Stomach (tissue), 9 donors: ENCODE data around the gene CFAP61. TPM values are rescaled to one million over a fixed set of nuclear protein-coding genes. Genes with fewer than 3 reads are reported as not detected.

ENCODE experiments used
- DNase-seq, 2 donors: peaks; one replicate each; pipeline versions ENCODE4 v3.0.0 to v3.0.0-alpha.2; 2013 to 2019
- H3K27ac ChIP-seq, 5 donors: fragments of 200-600 bp in 4 of 5; sonication (generic) in 4 of 5; one replicate each; pipeline ENCODE4 v1.5.1; 2013 to 2019; ENCODE audit warnings: mild to moderate bottlenecking in 1 of 5, moderate library complexity in 1 of 5
- H3K27me3 ChIP-seq, 3 donors: fragments of 200-600 bp; sonication (generic); one replicate each; pipeline ENCODE4 v1.5.1; 2017 to 2019; ENCODE audit warnings: mixed run types in 1 of 3
- H3K36me3 ChIP-seq, 4 donors: fragments of 200-600 bp; sonication (generic); 1 replicate in 3 of 4; 2 replicates in 1 of 4; pipeline ENCODE4 v1.5.1; 2016 to 2019
- H3K4me1 ChIP-seq, 4 donors: fragments of 200-600 bp; sonication (generic); one replicate each; pipeline ENCODE4 v1.5.1; 2016 to 2019
- H3K4me3 ChIP-seq, 4 donors: fragments of 200-600 bp; sonication (generic) in 3 of 4; one replicate each; pipeline ENCODE4 v1.5.1; 2016 to 2019; ENCODE audit warnings: mild to moderate bottlenecking in 1 of 4
- H3K9me3 ChIP-seq, 4 donors: fragments of 200-600 bp; sonication (generic); one replicate each; pipeline ENCODE4 v1.5.1; 2016 to 2019
- CTCF ChIP-seq, 7 experiments: fragments of 450-650 bp in 4 of 7; fragments of 200-600 bp in 3 of 7; sonication (generic) in 3 of 7; IDR thresholded peaks; one replicate each; pipeline ENCODE4 v1.5.1; 2016 to 2019; ENCODE audit warnings: antibody characterized with exemption in 7 of 7, control low read depth in 2 of 7, mild to moderate bottlenecking in 1 of 7
- EP300 ChIP-seq: sonication (generic); formaldehyde crosslinking; IDR thresholded peaks from one replicate; pipeline ENCODE4 v1.6.1; 2017; ENCODE audit warnings: antibody characterized with exemption
- POLR2A ChIP-seq, 4 donors: fragments of 450-650 bp; IDR thresholded peaks; one replicate each; pipeline ENCODE4 v1.6.1; 2016; ENCODE audit warnings: antibody characterized with exemption in 4 of 4, control low read depth in 2 of 4, mild to moderate bottlenecking in 1 of 4, moderate library complexity in 1 of 4
- POLR2AphosphoS5 ChIP-seq, 3 donors: sonication (generic); formaldehyde crosslinking; IDR thresholded peaks; one replicate each; pipeline ENCODE4 v1.6.1; 2016; ENCODE audit warnings: antibody characterized with exemption in 3 of 3
- WGBS, 5 donors: extraction: QIAGEN DNeasy Blood & Tissue Kit in 3 of 5; methylation state at CpG; one replicate each; pipeline versions ENCODE4 v1.1.5 to v1.1.7; 2013 to 2018; 5-methylcytosine and 5-hydroxymethylcytosine counted together
- intact Hi-C: fragments of 100-400 bp; cut with DNase I; formaldehyde crosslinking; loops from one replicate; pipeline ENCODE4 v1.15.1; 2023; ENCODE audit warnings: low total_unique reads
- polyA plus RNA-seq, 3 donors: library from polyadenylated mRNA; stranded (reverse); fragments of 200-250 nt; gene quantifications; one replicate each; pipeline ENCODE4 v1.2.3, GENCODE V29; 2013
- total RNA-seq, 5 donors: library from RNA; depleted of rRNA; stranded (reverse); fragments of >200 nt; gene quantifications; one replicate each; pipeline versions ENCODE4 v1.1.0 to v1.2.3, GENCODE V29; 2014 to 2016
- donor health status: healthy with polysubstance abuse.
- donor health status: Bipolar disorder and iron deficiency.
- donor health status: healthy.

The CFAP61 gene
- total and polyA plus RNA-seq, 8 donors = not detected

GRCh38 chr20:20020908-20021307 lies 31.4 kb upstream of the CFAP61 start:
- peaks cover 14 to 62% (median 52%) of the 10 kb centered on the region in 4 donors for H3K4me1 ChIP-seq
- DNase-seq = no peak
- 83 to 90% (median 85%) methylated on average over 10 to 11 of the region's 11 CpGs for WGBS, 5 donors
- H3K36me3 ChIP-seq = peaks cover 0 to 21% (median 14%) of the 10 kb centered on the region in 4 donors
- H3K9me3 ChIP-seq = no peaks in the 10 kb centered on the region
- H3K27me3 ChIP-seq = no peaks in the 10 kb centered on the region
- no peak overlapping the region for H3K27ac ChIP-seq
- no peak overlapping the region for H3K4me3 ChIP-seq
- TF ChIP-seq POLR2AphosphoS5 (IDR thresholded peaks at IDR 0.05) (no peak), POLR2A (IDR thresholded peaks at IDR 0.05) (no peak), CTCF (IDR thresholded peaks at IDR 0.05) (no peak), EP300 (no peak)
- intact Hi-C loops = no loop called here

GRCh38 chr20:20021835-20022234 lies 30.5 kb upstream of the CFAP61 start:
- Histone ChIP-seq H3K27me3 (no peaks in the 10 kb centered on the region), H3K9me3 (no peaks in the 10 kb centered on the region), H3K4me1 (peaks cover 10 to 54% (median 46%) of the 10 kb centered on the region in 4 donors), H3K4me3 (no peak overlapping the region), H3K36me3 (peaks cover 0 to 31% (median 22%) of the 10 kb centered on the region in 4 donors), H3K27ac (peak overlapping the region in 2 of 5 donors; percentile 14 to 43)
- no peak for DNase-seq
- WGBS, 5 donors = 51 to 83% (median 79%) methylated on average over 7 of the region's 7 CpGs
- TF ChIP-seq CTCF (IDR thresholded peaks at IDR 0.05) (no peak), EP300 (no peak), POLR2A (IDR thresholded peaks at IDR 0.05) (no peak), POLR2AphosphoS5 (IDR thresholded peaks at IDR 0.05) (no peak)
- intact Hi-C loops = no loop called here

- Histone ChIP-seq H3K27ac (peak overlapping the region in 2 of 5 donors; percentile 14 to 43), H3K27me3 (no peaks in the 10 kb centered on the region), H3K4me3 (no peak overlapping the region), H3K9me3 (no peaks in the 10 kb centered on the region), H3K36me3 (peaks cover 0 to 37% (median 28%) of the 10 kb centered on the region in 4 donors), H3K4me1 (peaks cover 10 to 51% (median 44%) of the 10 kb centered on the region in 4 donors)
- TF ChIP-seq CTCF (IDR thresholded peaks at IDR 0.05) (no peak), POLR2AphosphoS5 (IDR thresholded peaks at IDR 0.05) (no peak), POLR2A (IDR thresholded peaks at IDR 0.05) (no peak), EP300 (no peak)
- no peak for DNase-seq
- intact Hi-C loops = no loop called here
These were observed 29.8 kb upstream of the CFAP61 start for GRCh38 chr20:20022498-20022897.

GRCh38 chr20:20023395-20023794 lies 28.9 kb upstream of the CFAP61 start:
- Histone ChIP-seq H3K4me1 (peaks cover 4 to 43% (median 36%) of the 10 kb centered on the region in 4 donors), H3K27me3 (no peaks in the 10 kb centered on the region), H3K27ac (no peak overlapping the region), H3K9me3 (no peaks in the 10 kb centered on the region), H3K4me3 (no peak overlapping the region), H3K36me3 (peaks cover 0 to 46% (median 37%) of the 10 kb centered on the region in 4 donors)
- TF ChIP-seq EP300 = no peak
- no peak for TF ChIP-seq POLR2A (IDR thresholded peaks at IDR 0.05)
- TF ChIP-seq POLR2AphosphoS5 (IDR thresholded peaks at IDR 0.05) = no peak
- TF ChIP-seq CTCF (IDR thresholded peaks at IDR 0.05) = no peak
- no peak for DNase-seq
- 91 to 97% (median 94%) methylated on average over 3 of the region's 3 CpGs for WGBS, 5 donors
- intact Hi-C loops = no loop called here
